Measurements from ENCODE around the gene UBALD1.
A peak's percentile ranks its signal among the peaks of the same experiment; 100 is the strongest.

The UBALD1 gene

GRCh38 chr16:4614571-4615383 lies at the start of gene UBALD1:
TSS of gene UBALD1 (minus strand) at chr16:4614888. CDS start at chr16:4614797, 91 bp downstream.
- peak; percentile 80 for DNase-seq

DNA sequence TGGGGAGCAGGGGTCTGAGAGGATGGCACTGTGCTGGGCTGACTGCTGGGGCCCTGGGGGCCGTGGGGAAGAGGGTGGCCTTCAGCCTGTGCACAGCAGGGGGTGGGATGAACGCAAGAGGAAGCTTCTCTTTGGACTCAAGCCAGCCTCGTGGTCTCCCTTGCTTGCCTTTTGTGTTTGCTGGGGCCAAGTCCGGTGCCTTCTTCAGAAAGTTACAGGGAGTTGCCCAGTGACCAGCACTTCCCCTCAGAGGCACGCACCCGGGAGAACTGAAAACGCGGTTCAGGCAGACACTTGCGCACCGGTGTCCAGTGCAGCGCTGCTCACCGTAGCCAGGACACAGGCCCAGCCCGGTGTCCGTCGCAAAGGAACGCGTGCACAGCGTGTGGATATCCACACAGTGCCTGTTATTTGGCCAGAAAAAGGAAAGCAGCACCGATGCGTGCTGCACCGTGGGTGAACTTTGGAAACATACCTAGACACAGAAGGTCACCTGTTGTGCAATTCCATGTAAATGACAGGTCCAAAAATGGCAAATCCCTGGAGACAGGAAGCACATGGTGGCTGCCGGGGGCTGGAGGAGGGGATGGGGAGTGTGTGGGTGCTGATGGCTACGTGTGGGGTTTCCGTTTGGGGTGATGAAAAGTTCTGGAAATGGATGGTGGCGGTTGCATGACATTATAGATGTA lies 49.2 kb upstream of the UBALD1 start:
- DNase-seq, result no peak

DNA sequence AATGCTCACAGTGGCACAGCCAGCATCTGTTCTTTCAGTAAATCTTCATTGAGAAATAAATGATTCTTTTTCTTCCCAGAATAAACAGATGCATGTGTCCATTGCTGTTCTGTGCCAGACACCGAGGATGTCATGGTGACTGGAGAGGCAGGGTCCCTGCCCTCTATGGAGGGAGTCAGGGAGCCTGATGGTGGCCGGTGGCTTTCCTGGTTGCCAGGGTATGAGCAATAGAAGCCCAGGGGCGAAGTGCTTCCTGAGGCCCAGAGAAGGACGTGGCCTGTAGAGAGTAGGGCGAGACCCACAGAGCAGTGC lies 48.7 kb upstream of the UBALD1 start:
- no peak for DNase-seq

DNA sequence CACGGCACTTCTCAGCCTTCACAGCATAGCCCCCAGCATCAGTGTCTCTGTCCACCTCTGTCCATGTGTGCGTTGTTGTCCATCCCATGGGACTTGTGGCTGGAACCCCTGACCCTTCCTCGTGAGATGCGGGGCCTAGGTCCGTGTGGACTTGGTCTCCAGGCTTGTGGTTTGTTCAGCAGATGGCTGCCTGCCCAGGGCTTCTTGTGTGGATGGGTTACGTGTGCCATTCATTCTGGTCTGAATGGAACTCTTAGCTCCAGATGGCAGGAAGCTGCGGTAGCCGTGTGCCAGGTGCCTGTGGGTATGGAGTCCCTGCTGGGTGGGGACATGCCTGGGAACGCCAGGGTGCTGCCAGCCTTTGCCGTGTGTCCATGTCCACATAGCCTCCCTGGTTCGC lies 47.0 kb upstream of the UBALD1 start:
- DNase-seq, result no peak

- peak; percentile 74 for DNase-seq
These were observed 45.8 kb upstream of the UBALD1 start for GRCh38 chr16:4660454-4661007.

GRCh38 chr16:4659363-4660353 lies 45.0 kb upstream of the UBALD1 start:
- DNase-seq, result no peak

GRCh38 chr16:4656695-4657686 lies 42.3 kb upstream of the UBALD1 start:
- no peak for DNase-seq

GRCh38 chr16:4656221-4656620 lies 41.5 kb upstream of the UBALD1 start:
- no peak for DNase-seq

- DNase-seq, result no peak
These were observed 41.1 kb upstream of the UBALD1 start for GRCh38 chr16:4655801-4656200.

- no peak for DNase-seq
These were observed 40.4 kb upstream of the UBALD1 start for GRCh38 chr16:4654964-4655590.

DNA sequence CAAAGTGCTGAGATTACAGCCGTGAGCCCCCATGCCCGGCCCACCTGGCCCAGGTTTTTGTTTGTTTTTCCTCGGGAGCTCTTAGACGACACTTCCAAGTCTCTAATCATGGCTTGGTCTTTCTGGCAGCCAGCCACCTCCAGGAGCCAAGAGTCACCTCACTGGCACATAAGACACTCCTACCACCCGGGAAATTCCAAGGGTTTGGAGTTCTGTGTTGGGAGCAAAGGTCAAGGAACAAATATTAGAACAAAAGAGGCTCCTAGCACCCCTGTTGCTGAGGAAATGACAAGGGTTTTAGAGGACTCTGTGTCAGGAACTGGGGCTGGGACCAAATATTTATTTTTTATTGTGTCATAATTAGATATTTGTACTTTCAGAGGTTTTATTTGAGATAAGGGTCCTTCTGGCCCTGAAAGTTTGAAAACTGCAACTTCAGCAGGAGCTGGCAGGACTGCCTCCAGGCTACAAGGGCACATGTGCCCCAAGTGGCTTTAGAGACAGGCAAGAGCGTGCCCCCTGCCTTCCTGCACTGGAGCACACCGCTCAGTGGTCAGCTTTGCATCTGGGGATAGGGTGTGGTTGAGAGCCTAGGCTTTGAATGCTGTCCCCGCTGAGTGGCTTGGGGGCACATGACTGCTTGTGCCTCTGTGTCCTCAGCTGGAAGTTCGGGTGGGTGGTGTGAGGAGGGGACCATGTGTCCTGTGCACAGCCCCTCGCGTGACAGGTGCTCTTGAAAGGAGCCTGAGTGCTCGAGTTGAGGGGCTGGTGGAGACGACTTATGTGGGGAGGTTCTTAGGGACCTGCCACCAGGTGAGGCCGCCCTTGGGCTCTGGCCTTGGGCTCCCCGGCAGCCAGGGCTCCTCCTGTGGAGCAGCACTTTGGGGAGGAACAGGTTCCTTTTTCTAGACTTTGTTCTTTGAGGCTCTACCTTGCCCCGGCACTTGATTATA lies 39.6 kb upstream of the UBALD1 start:
- no peak for DNase-seq

- DNase-seq, result no peak
These were observed 37.9 kb upstream of the UBALD1 start for GRCh38 chr16:4652561-4652960.

GRCh38 chr16:4651827-4652226 lies 37.1 kb upstream of the UBALD1 start:
- no peak for DNase-seq

GRCh38 chr16:4650443-4651074 lies 35.9 kb upstream of the UBALD1 start:
- DNase-seq, result peak; percentile 79

- DNase-seq, result no peak
These were observed 35.2 kb upstream of the UBALD1 start for GRCh38 chr16:4649744-4650442.

- no peak for DNase-seq
These were observed 34.2 kb upstream of the UBALD1 start for GRCh38 chr16:4648917-4649316.

DNA sequence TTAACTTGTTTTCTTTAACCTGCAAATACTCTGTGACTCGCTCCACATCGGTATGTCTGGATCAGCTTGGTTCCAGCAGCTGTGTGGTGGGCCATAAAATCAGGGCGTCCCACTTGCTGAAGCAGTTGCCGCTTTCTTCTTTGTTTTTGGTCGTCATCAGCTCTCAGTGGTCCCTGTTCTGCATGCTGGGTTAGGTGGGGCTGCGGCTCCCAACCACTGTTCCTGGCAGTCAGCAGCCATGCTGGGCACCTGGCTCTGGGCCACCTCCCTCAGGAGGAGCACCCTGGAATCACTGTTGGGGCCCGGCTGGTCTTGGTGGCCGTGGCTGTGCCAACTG lies 32.9 kb upstream of the UBALD1 start:
- no peak for DNase-seq

- no peak for DNase-seq
These were observed 32.3 kb upstream of the UBALD1 start for GRCh38 chr16:4646773-4647643.

Data from activated T-cell treated with anti-CD3 and anti-CD28 coated beads, Interleukin-2, amount 50 U/mL, for 1 hour (primary cell).